ENCODE results near the gene TEPSIN.
A peak's percentile ranks its signal among the peaks of the same experiment; 100 is the strongest.

The TEPSIN gene

GRCh38 chr17:81267390-81268067 is 28.7 kb upstream of the TEPSIN start:
- no peak for DNase-seq

- DNase-seq = no peak
Measured at GRCh38 chr17:81265576-81265975, 26.7 kb upstream of the TEPSIN start.

- DNase-seq = no peak
Measured at GRCh38 chr17:81264640-81265039, 25.8 kb upstream of the TEPSIN start.

- DNase-seq = no peak
Measured at GRCh38 chr17:81263371-81264181, 24.7 kb upstream of the TEPSIN start.

- no peak for DNase-seq
Measured at GRCh38 chr17:81261582-81262336, 22.9 kb upstream of the TEPSIN start.

GRCh38 chr17:81261096-81261495 is 22.2 kb upstream of the TEPSIN start:
- DNase-seq = no peak

- DNase-seq = no peak
Measured at GRCh38 chr17:81260641-81261040, 21.8 kb upstream of the TEPSIN start.

GRCh38 chr17:81260171-81260570 is 21.3 kb upstream of the TEPSIN start:
- DNase-seq = no peak

GRCh38 chr17:81259058-81259605 is 20.3 kb upstream of the TEPSIN start:
- DNase-seq = no peak

- DNase-seq = no peak
Measured at GRCh38 chr17:81258292-81258691, 19.4 kb upstream of the TEPSIN start.

GRCh38 chr17:81257533-81257932 is 18.7 kb upstream of the TEPSIN start:
- DNase-seq = no peak

GRCh38 chr17:81256616-81257015 is 17.8 kb upstream of the TEPSIN start:
- no peak for DNase-seq

- DNase-seq = no peak
Measured at GRCh38 chr17:81254955-81255717, 16.3 kb upstream of the TEPSIN start.

- peak; percentile 57 to 59 for DNase-seq
Measured at GRCh38 chr17:81253358-81254131, 14.7 kb upstream of the TEPSIN start.

- no peak for DNase-seq
Measured at GRCh38 chr17:81252987-81253329, 14.1 kb upstream of the TEPSIN start.

GRCh38 chr17:81252326-81252986 is 13.6 kb upstream of the TEPSIN start:
- no peak for DNase-seq

- DNase-seq = no peak
Measured at GRCh38 chr17:81251709-81252301, 12.9 kb upstream of the TEPSIN start.

GRCh38 chr17:81251094-81251708 is 12.3 kb upstream of the TEPSIN start:
- DNase-seq = no peak

- DNase-seq = no peak
Measured at GRCh38 chr17:81250286-81251093, 11.6 kb upstream of the TEPSIN start.
